ENCODE results near the gene XPO5. TPM values are rescaled to one million over a fixed set of nuclear protein-coding genes. Genes with fewer than 3 reads are reported as not detected.

XPO5 gene
- 35.0 and 38.7 TPM in 2 replicates for total RNA-seq
- long read RNA-seq, full-length matches to known transcripts: 34 of 81 reads
- long read RNA-seq, partial matches to known transcripts: 33 of 81 reads
- long read RNA-seq, other reads (novel, unspliced or antisense): 14 of 81 reads

- Mint-ChIP-seq H3K9me3 (ENCODE audit: unreplicated experiment) (no peaks in the 10 kb centered on the region), H3K27me3 (ENCODE audit: unreplicated experiment) (no peaks in the 10 kb centered on the region), H3K4me3 (ENCODE audit: unreplicated experiment) (peak within 1 kb of the TSS; percentile 96), H3K36me3 (ENCODE audit: unreplicated experiment) (peaks cover 14% of the 10 kb centered on the region), H3K27ac (ENCODE audit: unreplicated experiment) (peak within 1 kb of the TSS; percentile 88), H3K4me1 (ENCODE audit: unreplicated experiment) (peaks cover 32% of the 10 kb centered on the region)
- peak; percentile 33 for TF ChIP-seq CTCF (IDR thresholded peaks at IDR 0.05)
- peak; percentile 97 for DNase-seq (ENCODE audit: extremely low spot score, unreplicated experiment)
These were observed at the start of gene XPO5, which contains the start of gene POLH for GRCh38 chr6:43575772-43576551. Gene XPO5 (minus strand): TSS chr6:43576038. CDS start chr6:43575864, 174 bp downstream. Gene POLH (plus strand): TSS chr6:43576185. CDS start chr6:43582320, 6,135 bp downstream.

GRCh38 chr6:43625393-43625992, 49.7 kb upstream of the XPO5 start:
- DNase-seq (ENCODE audit: extremely low spot score, unreplicated experiment): no peak
- Mint-ChIP-seq H3K4me1 (ENCODE audit: unreplicated experiment) (peaks cover 31% of the 10 kb centered on the region), H3K9me3 (ENCODE audit: unreplicated experiment) (no peaks in the 10 kb centered on the region), H3K4me3 (ENCODE audit: unreplicated experiment) (no peak overlapping the region), H3K36me3 (ENCODE audit: unreplicated experiment) (peaks cover 37% of the 10 kb centered on the region), H3K27me3 (ENCODE audit: unreplicated experiment) (no peaks in the 10 kb centered on the region), H3K27ac (ENCODE audit: unreplicated experiment) (peak overlapping the region; percentile 96)
- no peak for TF ChIP-seq CTCF (IDR thresholded peaks at IDR 0.05)

GRCh38 chr6:43624786-43625288, 49.0 kb upstream of the XPO5 start:
- no peak for TF ChIP-seq CTCF (IDR thresholded peaks at IDR 0.05)
- Mint-ChIP-seq H3K4me1 (ENCODE audit: unreplicated experiment) (peaks cover 25% of the 10 kb centered on the region), H3K4me3 (ENCODE audit: unreplicated experiment) (no peak overlapping the region), H3K27me3 (ENCODE audit: unreplicated experiment) (no peaks in the 10 kb centered on the region), H3K36me3 (ENCODE audit: unreplicated experiment) (peaks cover 39% of the 10 kb centered on the region), H3K27ac (ENCODE audit: unreplicated experiment) (peak overlapping the region; percentile 28), H3K9me3 (ENCODE audit: unreplicated experiment) (no peaks in the 10 kb centered on the region)
- no peak for DNase-seq (ENCODE audit: extremely low spot score, unreplicated experiment)

GRCh38 chr6:43623880-43624785, 48.3 kb upstream of the XPO5 start:
- DNase-seq (ENCODE audit: extremely low spot score, unreplicated experiment): no peak
- Mint-ChIP-seq H3K4me1 (ENCODE audit: unreplicated experiment) (peaks cover 24% of the 10 kb centered on the region), H3K4me3 (ENCODE audit: unreplicated experiment) (no peak overlapping the region)

More at GRCh38 chr6:43623880-43624785, 48.3 kb upstream of the XPO5 start:
- no peak for TF ChIP-seq CTCF (IDR thresholded peaks at IDR 0.05)
- H3K27ac Mint-ChIP-seq (ENCODE audit: unreplicated experiment): peak overlapping the region; percentile 28
- H3K36me3 Mint-ChIP-seq (ENCODE audit: unreplicated experiment): peaks cover 40% of the 10 kb centered on the region
- no peaks in the 10 kb centered on the region for H3K9me3 Mint-ChIP-seq (ENCODE audit: unreplicated experiment)
- no peaks in the 10 kb centered on the region for H3K27me3 Mint-ChIP-seq (ENCODE audit: unreplicated experiment)
